HG03342 (cell line): ENCODE data around the gene SLAIN2.

Source experiments
- ATAC-seq: cut with Tn5 transposase; IDR thresholded peaks from one replicate; pipeline ENCODE4 v1.9.1; 2021; ENCODE audit warnings: mild to moderate bottlenecking, moderate library complexity; ENCODE audit not compliant: unreplicated experiment

SLAIN2 gene

DNA sequence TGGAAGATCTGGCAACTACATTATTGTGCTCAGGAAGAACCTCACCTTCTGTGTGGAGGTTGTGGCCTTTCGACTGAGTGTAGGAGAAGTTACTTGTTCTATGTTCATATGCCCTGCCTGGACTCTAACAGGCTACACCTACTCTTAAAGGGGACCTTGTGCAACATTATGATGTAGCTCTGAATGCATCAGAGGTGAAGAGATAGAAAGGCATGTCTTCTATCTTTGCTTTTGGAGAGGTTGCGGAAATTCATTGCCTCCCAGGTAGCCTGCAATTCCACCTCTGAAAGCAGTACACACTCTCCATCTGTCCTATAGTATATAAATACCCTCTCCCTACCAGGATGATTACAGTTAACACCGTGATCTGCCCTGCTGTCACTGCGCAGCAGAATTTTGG lies 7.1 kb upstream of the SLAIN2 start:
- no peak for ATAC-seq

DNA sequence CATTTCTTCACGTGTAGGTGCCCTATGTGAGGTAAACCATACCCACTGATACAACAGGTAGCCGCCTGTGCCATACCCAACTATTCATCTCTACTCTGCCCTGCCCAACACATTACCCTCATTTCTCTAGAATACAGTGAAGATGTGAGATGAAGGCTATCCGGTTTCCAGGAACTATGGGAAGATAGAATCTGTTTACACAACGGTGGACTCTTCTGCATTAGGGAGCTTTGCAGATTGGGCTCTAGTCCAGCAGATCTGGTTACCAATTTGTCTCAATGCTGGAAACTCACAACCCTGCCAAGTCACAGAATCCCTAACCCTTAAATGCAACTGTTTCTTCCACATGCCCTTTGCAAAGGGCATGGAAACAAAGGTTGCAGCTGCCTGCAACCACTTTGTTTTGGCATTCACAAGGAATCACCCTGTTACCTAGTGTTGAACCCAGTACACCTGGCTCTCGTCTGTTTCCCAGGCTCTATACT lies 6.4 kb upstream of the SLAIN2 start:
- no peak for ATAC-seq

- ATAC-seq, result no peak
Measured at GRCh38 chr4:48336146-48336870, 5.0 kb upstream of the SLAIN2 start.

- ATAC-seq, result no peak
Measured at GRCh38 chr4:48337731-48338130, 3.6 kb upstream of the SLAIN2 start.

GRCh38 chr4:48339642-48340041 lies 1.7 kb upstream of the SLAIN2 start:
- no peak for ATAC-seq

DNA sequence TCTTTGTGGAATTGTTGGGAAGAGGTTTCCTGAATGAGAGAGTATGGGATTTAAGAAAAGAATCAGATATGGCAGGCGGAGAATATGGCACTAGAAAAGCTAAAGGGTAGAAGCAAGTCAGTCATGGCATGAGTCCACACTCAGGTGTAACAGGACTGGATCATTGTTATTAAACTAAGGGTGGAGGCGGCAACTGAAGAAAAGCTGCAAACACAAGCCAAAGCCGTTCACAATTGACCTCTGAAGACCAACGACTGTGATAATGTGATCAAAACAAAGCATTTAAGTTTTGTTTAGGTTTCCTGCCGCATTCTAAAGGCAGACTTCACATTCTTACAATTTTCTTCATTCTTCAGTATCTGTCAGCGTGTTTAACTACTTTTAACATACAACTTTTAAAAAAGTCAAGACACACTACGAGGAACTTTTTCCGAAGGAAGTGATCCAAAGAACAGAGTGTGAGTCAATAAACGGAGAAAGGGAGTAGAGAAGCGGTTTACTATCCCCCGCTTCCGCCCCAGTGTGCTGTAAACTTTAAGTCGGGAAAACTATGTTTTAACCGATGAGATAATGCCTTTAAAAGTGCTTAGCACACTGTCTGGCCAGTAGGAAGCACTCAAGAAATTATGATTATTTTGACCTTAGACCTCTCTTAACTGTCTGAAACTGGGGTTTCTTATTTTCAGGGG lies 909 bp upstream of the SLAIN2 start:
- ATAC-seq, result no peak

DNA sequence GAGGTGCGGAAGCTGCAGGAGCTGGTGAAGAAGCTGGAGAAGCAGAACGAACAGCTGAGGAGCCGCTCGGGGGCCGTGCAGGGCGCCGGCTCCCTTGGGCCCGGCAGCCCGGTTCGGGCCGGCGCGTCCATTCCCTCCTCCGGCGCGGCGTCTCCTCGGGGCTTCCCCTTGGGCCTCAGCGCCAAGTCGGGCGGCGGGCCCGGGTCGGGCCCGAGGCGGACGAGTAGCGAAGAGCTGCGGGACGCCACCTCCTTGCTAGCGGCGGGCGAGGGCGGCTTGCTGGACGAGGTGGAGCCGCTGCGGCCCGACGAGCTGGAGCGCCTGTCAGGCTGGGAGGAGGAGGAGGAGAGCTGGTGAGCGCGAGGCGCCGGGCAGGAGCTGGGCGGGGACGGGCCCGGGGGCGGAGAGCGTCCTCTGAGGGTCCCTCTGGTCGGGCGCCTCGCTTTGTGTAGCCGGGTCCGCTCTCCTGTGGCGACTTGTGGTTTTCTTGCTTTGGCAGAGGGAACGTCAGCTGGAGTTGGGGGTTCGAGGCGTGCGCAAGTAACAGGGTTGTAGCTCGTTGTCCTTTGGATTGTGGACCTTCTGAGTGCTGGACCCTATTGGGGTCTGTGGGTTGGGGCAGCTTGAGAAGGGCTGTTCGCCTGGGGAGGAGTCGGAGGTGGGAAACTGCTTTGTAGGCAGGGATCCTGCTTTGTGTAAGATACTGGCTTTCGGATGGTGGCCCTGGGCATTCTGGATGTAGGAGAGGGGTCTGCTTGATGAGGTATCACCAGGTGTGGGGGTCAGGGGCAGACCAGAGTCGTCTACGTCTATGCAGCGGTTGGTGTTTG lies 662 bp downstream of the SLAIN2 start:
- peak; percentile 13 for ATAC-seq

GRCh38 chr4:48342606-48342880 lies 1.2 kb downstream of the SLAIN2 start:
- ATAC-seq, result no peak

DNA sequence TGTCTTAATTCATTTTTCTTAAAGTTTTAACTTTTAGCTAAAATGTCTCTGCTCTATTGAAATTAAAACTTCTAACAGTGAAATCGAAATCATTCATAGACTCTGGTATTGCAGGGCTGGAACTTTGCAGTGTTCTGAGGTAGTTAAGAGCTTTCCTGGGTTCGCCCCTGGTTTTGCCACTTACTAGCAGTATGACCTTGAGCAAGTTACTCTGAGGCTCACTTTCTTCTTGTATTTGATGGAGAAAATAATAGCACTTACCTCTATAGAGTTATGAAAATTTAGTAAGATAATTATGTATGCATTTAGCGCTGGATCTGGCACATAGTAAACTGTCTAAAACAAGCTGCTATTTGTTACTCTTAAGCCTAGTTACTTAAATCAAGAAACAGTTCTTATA lies 1.7 kb downstream of the SLAIN2 start:
- no peak for ATAC-seq

DNA sequence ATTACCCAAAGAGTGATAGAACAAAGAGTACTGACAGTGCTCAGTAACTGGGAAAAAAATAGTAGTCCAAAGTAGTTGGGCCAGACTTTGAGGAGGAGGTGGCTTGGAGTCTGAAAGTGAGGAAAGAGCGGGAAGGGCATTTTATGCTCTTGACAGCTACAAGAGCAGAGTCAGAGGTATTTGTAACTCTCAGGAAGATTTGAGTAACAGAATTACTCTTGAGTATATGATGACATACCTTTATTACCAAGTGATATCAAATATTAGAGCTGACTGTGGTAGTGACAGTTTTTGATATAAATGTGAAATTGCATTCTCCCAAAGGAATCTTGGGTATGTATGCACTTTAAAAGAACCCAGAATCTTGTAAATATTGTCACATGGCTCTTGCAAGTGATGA lies 2.2 kb downstream of the SLAIN2 start:
- no peak for ATAC-seq

DNA sequence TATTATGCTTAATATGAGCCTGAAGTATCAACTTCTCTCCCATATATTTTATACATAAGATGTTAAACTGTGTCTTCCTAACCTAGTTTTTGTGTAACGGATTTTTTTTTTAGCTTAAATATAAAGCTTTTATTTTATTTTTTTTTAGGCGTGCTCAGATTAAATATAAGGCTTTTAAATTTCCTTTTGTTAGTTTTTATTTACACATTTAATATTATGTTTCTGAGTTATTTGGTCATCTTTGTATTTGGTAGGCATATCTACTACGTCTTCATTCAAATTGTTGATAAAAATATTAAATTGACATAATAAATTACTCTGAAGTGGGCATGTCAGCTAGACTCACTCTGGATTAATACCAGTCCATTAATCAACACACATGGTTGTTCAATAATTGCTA lies 4.2 kb downstream of the SLAIN2 start:
- ATAC-seq, result no peak

DNA sequence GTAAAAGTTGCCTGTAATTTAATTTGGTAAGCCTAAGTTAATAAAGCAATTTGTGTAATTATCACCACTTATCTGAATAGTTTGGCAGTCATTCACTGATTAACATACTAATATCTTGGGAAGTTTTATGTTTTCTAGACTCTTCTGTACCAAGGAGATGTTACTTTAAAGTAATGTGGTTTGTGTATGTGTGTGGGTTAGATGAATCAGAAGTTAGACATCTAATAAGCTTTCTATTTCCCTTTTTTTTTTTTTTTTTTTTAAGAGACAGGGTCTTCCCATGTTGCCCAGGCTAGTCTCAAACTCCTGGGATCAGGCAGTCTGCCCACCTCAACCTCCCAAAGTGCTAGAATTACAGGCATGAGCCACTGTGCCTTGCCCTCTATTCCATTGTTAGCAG lies 5.3 kb downstream of the SLAIN2 start:
- no peak for ATAC-seq

DNA sequence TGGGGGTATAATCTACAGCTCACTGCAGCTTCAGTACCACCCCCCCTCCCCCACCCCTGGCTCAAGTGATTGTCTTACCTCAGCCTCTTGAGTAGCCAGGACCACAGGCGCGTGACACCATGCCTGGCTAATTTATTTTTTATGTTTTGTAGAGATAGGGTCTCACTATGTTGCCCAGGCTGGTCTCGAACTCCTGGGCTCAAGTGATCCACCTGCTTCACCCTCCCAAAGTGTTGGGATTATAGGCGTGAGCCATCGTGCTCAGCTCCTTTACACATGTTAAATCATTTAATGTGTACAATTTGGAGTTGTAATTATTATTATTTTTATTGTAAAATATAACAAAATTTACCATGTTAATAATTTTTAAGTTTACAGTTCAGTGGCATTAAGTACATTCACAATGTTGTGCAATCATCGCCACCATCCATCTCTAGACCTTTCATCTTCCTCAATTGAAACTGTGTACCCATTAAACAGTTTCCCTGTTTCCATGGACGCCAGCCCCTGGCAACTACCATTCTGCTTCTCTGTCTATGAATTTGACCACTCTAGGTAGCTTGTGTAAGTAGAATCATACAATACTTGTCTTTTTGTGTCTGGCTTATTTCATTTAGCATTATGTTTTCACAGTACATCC lies 6.1 kb downstream of the SLAIN2 start:
- ATAC-seq, result no peak

DNA sequence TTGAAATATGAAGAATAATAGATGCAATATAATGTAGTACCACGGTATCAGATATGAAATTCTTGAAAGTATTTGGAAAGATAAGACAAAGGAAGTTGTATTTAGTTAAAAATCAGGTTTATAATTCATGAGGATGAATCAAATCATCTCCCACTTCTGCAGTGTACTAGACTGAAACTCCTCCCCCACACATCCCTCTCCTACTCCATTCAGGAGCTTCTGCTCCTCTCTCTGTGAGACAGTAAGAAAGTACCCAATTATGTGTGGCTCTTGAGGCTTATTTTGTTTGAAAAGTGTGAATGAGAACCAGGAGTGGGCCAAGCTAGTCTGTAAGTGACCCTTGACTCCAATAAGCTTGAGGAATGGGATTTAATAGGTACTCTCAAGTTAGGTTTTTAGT lies 9.5 kb downstream of the SLAIN2 start:
- ATAC-seq, result no peak

GRCh38 chr4:48352793-48353192 lies 11.5 kb downstream of the SLAIN2 start:
- ATAC-seq, result no peak

DNA sequence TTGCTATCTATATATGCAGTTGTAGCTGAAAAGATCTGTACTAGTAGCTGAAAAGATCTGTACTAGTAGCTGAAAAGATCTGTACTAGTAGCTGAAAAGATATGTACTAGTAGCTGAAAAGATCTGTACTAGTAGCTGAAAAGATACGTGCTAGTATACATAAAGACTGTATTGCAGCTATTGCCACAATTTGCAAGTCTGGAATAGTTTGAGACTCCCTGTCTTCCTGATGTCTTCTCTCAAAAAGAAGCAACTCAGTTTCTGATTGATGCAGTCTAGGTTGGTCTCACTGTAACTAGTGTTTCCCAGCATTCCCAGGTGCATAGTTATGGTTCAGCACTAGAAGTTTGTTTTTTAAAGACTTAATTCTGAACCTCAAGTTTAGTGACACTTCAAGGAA lies 15.0 kb downstream of the SLAIN2 start:
- ATAC-seq, result no peak

DNA sequence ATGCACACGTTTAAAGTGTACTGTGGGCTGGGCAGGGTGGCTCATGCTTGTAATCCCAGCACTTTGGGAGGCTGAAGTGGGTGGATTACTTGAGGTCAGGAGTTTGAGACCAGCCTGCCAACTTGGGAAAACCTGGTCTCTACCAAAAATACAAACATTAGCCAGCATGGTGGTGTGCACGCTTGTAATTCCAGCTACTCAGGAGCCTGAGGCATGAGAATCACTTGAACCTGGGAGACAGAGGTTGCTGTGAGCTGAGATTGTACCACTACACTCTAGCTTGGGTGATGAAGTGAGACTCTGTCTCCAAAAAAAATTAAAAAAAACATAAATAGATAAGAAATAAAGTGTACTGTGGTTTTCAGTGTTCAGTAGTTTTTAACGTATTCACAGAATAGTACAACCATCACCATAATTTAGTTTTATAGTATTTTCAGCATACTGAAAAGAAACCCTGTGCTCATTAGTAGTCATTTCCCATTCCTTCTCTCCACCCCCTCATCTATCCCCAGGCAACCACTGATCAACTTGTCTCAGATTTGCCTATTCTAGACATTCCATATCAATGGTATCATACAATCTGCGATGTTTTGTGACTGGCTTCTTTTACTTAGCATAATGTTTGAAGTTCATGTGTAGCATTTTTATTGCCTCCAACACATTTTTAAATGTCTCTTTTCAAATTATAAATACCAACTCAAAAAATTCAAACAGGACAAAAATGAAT lies 19.1 kb downstream of the SLAIN2 start:
- no peak for ATAC-seq

GRCh38 chr4:48361012-48361400 lies 19.7 kb downstream of the SLAIN2 start:
- ATAC-seq, result no peak

DNA sequence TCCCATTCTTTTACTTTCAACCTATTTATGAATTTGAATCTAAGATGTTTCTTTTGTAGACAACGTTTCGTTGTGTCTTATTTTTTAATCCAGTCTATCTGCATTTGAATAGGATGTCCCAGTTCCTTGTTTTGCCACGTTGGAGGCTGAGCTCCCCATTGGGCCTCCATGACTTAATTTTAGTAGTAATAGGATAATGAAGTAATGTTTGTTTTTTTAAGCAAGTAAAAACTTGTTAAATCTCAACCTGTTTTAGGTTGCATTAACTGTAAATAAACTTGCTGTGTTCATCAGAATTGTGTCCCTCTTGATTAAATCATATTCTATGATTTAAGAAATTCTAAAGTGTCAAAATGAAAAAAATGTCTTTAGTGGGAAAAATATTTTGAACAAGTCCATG lies 25.3 kb downstream of the SLAIN2 start:
- no peak for ATAC-seq

GRCh38 chr4:48367016-48367415 lies 25.7 kb downstream of the SLAIN2 start:
- no peak for ATAC-seq

DNA sequence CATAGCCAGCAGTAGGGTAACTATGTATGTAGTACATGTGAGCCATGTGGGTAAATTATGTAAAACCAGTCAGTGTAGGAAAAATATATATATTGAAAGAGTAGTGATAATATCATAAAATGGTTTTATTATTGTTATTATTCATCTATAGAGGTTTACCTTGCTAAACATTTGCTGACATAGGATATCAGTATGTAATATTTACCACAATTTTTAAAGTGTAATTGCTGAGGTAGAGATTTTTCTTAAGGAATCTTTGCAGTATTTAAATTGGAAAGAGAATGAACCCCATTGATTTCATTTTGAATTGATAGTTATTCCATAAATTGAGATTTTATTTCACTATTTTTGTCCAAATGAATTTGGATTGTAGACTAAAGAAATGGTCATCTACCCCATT lies 27.1 kb downstream of the SLAIN2 start:
- no peak for ATAC-seq
